HG03342 (cell line): ENCODE data around the gene VANGL1.

Experiments used
- ATAC-seq: cut with Tn5 transposase; IDR thresholded peaks from one replicate; pipeline ENCODE4 v1.9.1; 2021; ENCODE audit warnings: mild to moderate bottlenecking, moderate library complexity; ENCODE audit not compliant: unreplicated experiment

Gene VANGL1

GRCh38 chr1:115732316-115732715, 90.5 kb downstream of the VANGL1 start:
- ATAC-seq = no peak

- ATAC-seq = no peak
These were observed 99.0 kb downstream of the VANGL1 start for GRCh38 chr1:115740811-115741210.

GRCh38 chr1:115744646-115745275, 103.0 kb downstream of the VANGL1 start:
- no peak for ATAC-seq

- no peak for ATAC-seq
These were observed 104.4 kb downstream of the VANGL1 start for GRCh38 chr1:115746021-115746690.
